K562 (cell line): ENCODE data around the gene GPR148. TPM values are rescaled to one million over a fixed set of nuclear protein-coding genes. Genes with fewer than 3 reads are reported as not detected.

Source experiments
- ATAC-seq: fragments of 200-7000 bp; cut with Tn5 transposase; 3 replicates; pipeline ENCODE4 v1.9.1; 2020; ENCODE audit warnings: moderate library complexity
- BruUV-seq: library from RNA; stranded (reverse); fragments of 400-500 nt; replicated peaks from 2 replicates; lab custom pipeline; 2021; lab: Mats Ljungman, UMichigan
- CTCF ChIA-PET: fragments of 300-600 bp; formaldehyde crosslinking; extraction: SDS; loops from one replicate; lab custom pipeline; 2021; ENCODE audit warnings: low intra/inter-chr PET ratio; lab: Yijun Ruan, JAX
- POLR2A ChIA-PET: fragments of 300-600, 350-650 bp; sonication (Branson Sonifier 250); formaldehyde crosslinking; extraction: SDS; loops from one replicate; lab custom pipeline; 2021; ENCODE audit warnings: antibody characterized with exemption, inconsistent platforms; lab: Yijun Ruan, JAX
- DNase-seq, 4 experiments: peaks; one replicate each; pipeline versions ENCODE4 v3.0.0 to v3.0.0-alpha.2; 2011 to 2018; ENCODE audit warnings: low spot score in 3 of 4, mixed read lengths in 3 of 4; ENCODE audit errors: extremely low read depth in 1 of 4
- FAIRE-seq: peaks from 2 replicates; lab custom pipeline; 2011; peaks lifted over from hg19 to GRCh38; lab: Jason Lieb, UNC
- H2AFZ ChIP-seq: 2 replicates; pipeline ENCODE4 v1.6.0; 2011; ENCODE audit warnings: low read depth, low read length, control low read depth, inconsistent platforms
- H3K27ac ChIP-seq: fragments of 200-600 bp; 3 replicates; pipeline ENCODE4 v1.8.0; 2011; ENCODE audit warnings: low read depth, mild to moderate bottlenecking, control low read depth, inconsistent platforms, low read length, moderate library complexity, mixed read lengths; ENCODE audit errors: extremely low read depth
- H3K27me3 ChIP-seq, 2 experiments: fragments of 300-600 bp in 1 of 2; 2 replicates in 1 of 2; 3 replicates in 1 of 2; pipeline versions ENCODE4 v1.6.0 to v1.8.0; 2011; ENCODE audit warnings: inconsistent platforms in 2 of 2, low read length in 2 of 2, mild to moderate bottlenecking in 1 of 2, mixed read lengths in 1 of 2, moderate library complexity in 1 of 2; ENCODE audit not compliant: control insufficient read depth in 2 of 2, insufficient read depth in 2 of 2
- H3K36me3 ChIP-seq: fragments of 300-600 bp; 3 replicates; pipeline ENCODE4 v1.8.0; 2011; ENCODE audit warnings: mild to moderate bottlenecking, low read length, inconsistent platforms; ENCODE audit not compliant: control insufficient read depth, insufficient read depth
- H3K4me1 ChIP-seq, 2 experiments: fragments of 200-600 bp in 1 of 2; replicated peaks in 1 of 2; 2 replicates in 1 of 2; 3 replicates in 1 of 2; pipeline versions ENCODE4 v1.5.1 to v1.8.0; 2011; ENCODE audit warnings: inconsistent platforms in 2 of 2, low read length in 2 of 2, mild to moderate bottlenecking in 1 of 2, mixed read lengths in 1 of 2, moderate library complexity in 1 of 2; ENCODE audit not compliant: control insufficient read depth in 2 of 2, insufficient read depth in 2 of 2
- H3K4me2 ChIP-seq: 2 replicates; pipeline ENCODE4 v1.6.1; 2011; ENCODE audit warnings: low read length, control low read depth, inconsistent platforms, mixed read lengths; ENCODE audit not compliant: insufficient read depth
- H3K4me3 ChIP-seq: fragments of 200-600 bp; sonication (generic), shearing (Covaris generic); 2 replicates; pipeline ENCODE4 v1.5.1; 2016; ENCODE audit warnings: control low read depth, inconsistent platforms
- H3K79me2 ChIP-seq: fragments of 200-600 bp; 3 replicates; pipeline ENCODE4 v1.8.0; 2011; ENCODE audit warnings: low read length, inconsistent platforms; ENCODE audit not compliant: control insufficient read depth, insufficient read depth
- H3K9ac ChIP-seq, 2 experiments: 2 replicates each; pipeline versions ENCODE4 v1.6.0 to v1.6.1; 2011; ENCODE audit warnings: low read depth in 2 of 2, low read length in 2 of 2, control low read depth in 1 of 2, inconsistent platforms in 1 of 2, mild to moderate bottlenecking in 1 of 2, mixed read lengths in 1 of 2; ENCODE audit not compliant: insufficient read depth in 1 of 2
- H3K9me1 ChIP-seq: one replicate; pipeline ENCODE4 v1.6.0; 2011; ENCODE audit warnings: inconsistent platforms, mild to moderate bottlenecking, low read length, moderate library complexity; ENCODE audit not compliant: control insufficient read depth, insufficient read depth
- H3K9me3 ChIP-seq: replicated peaks from 2 replicates; pipeline ENCODE4 v1.5.1; 2011; ENCODE audit warnings: low read depth, low read length, inconsistent platforms; ENCODE audit not compliant: control insufficient read depth, insufficient read depth
- H4K20me1 ChIP-seq: replicated peaks from 2 replicates; pipeline ENCODE4 v1.6.1; 2011; ENCODE audit warnings: low read length, inconsistent platforms, mixed read lengths; ENCODE audit not compliant: control insufficient read depth, insufficient read depth
- ARID3A ChIP-seq: IDR thresholded peaks from 2 replicates; pipeline ENCODE4 v1.6.1; 2012; ENCODE audit warnings: low read depth, low read length, improper control_type of control experiment, borderline replicate concordance
- ETV5 ChIP-seq: sonication (generic); formaldehyde crosslinking; IDR thresholded peaks from 2 replicates; pipeline ENCODE4 v1.4.0; 2020; ENCODE audit warnings: low read depth, mild to moderate bottlenecking, missing genetic modification reagents
- FOXM1 ChIP-seq, 2 experiments: fragments of 450-650 bp in 1 of 2; sonication (generic) in 1 of 2; formaldehyde crosslinking in 1 of 2; IDR thresholded peaks; 2 replicates each; pipeline versions ENCODE4 v1.6.1 to v1.9.0; 2017 to 2022; ENCODE audit warnings: low read depth in 2 of 2, mild to moderate bottlenecking in 2 of 2, missing genetic modification reagents in 1 of 2, moderate library complexity in 1 of 2
- HNRNPLL ChIP-seq: fragments of 200-400 bp; formaldehyde crosslinking; IDR thresholded peaks from 2 replicates; pipeline ENCODE4 v1.6.1; 2017; ENCODE audit warnings: low read length, low read depth, mild to moderate bottlenecking; ENCODE audit not compliant: poor library complexity, severe bottlenecking
- IRF2 ChIP-seq: sonication (generic); formaldehyde crosslinking; IDR thresholded peaks from 2 replicates; pipeline ENCODE4 v1.8.1; 2022; ENCODE audit warnings: mild to moderate bottlenecking, missing genetic modification reagents
- MIER1 ChIP-seq: fragments of 450-650 bp; IDR thresholded peaks from 2 replicates; pipeline ENCODE4 v1.6.1; 2016; ENCODE audit warnings: antibody characterized with exemption, mild to moderate bottlenecking, low read depth
- PHTF2 ChIP-seq: fragments of 250-450 bp; sonication (Bioruptor Pico); IDR thresholded peaks from 2 replicates; pipeline ENCODE4 v1.5.0; 2021; ENCODE audit warnings: mild to moderate bottlenecking
- RBFOX2 ChIP-seq: fragments of 200-400 bp; formaldehyde crosslinking; IDR thresholded peaks from 2 replicates; pipeline ENCODE4 v1.6.1; 2017; ENCODE audit warnings: low read depth, mild to moderate bottlenecking, low read length, moderate library complexity
- RFX1 ChIP-seq: fragments of 450-650 bp; IDR thresholded peaks from 2 replicates; pipeline ENCODE4 v1.6.1; 2016; ENCODE audit warnings: mild to moderate bottlenecking, moderate library complexity
- RUNX1 ChIP-seq: sonication (generic); IDR thresholded peaks from 2 replicates; pipeline ENCODE4 v1.6.1; 2016; ENCODE audit warnings: antibody characterized with exemption, low read depth
- SIN3A ChIP-seq, 2 experiments: fragments of 150-350 bp in 1 of 2; IDR thresholded peaks; 2 replicates each; pipeline ENCODE4 v1.6.1; 2011 to 2016; ENCODE audit warnings: borderline replicate concordance in 2 of 2, low read depth in 2 of 2, low read length in 2 of 2, mild to moderate bottlenecking in 2 of 2, moderate library complexity in 2 of 2; ENCODE audit not compliant: control insufficient read depth in 1 of 2
- SMARCC2 ChIP-seq: fragments of 450-650 bp; IDR thresholded peaks from 2 replicates; pipeline ENCODE4 v1.6.1; 2017; ENCODE audit warnings: antibody characterized with exemption, moderate library complexity, mild to moderate bottlenecking, low read depth
- SNRNP70 ChIP-seq: fragments of 200-400 bp; formaldehyde crosslinking; optimal IDR thresholded peaks from 2 replicates; pipeline ENCODE3; 2017; ENCODE audit warnings: low read depth, low read length
- STAT6 ChIP-seq: sonication (generic); formaldehyde crosslinking; IDR thresholded peaks from 2 replicates; pipeline ENCODE4 v1.8.1; 2023; ENCODE audit warnings: mild to moderate bottlenecking, missing genetic modification reagents
- TAF7 ChIP-seq: fragments of 450-650 bp; IDR thresholded peaks from 2 replicates; pipeline ENCODE4 v1.6.1; 2016; ENCODE audit warnings: missing genetic modification characterization, missing compliant biosample characterization
- TAF9B ChIP-seq: fragments of 450-650 bp; IDR thresholded peaks from 2 replicates; pipeline ENCODE4 v1.6.1; 2018; ENCODE audit warnings: mild to moderate bottlenecking; ENCODE audit not compliant: partially characterized antibody
- ZNF174 ChIP-seq: fragments of 250-450 bp; sonication (Bioruptor Pico); IDR thresholded peaks from 2 replicates; pipeline ENCODE4 v1.4.0; 2020; ENCODE audit warnings: mild to moderate bottlenecking
- ZNF444 ChIP-seq: fragments of 250-450 bp; sonication (Bioruptor Pico); IDR thresholded peaks from 2 replicates; pipeline ENCODE4 v1.4.0; 2020; ENCODE audit warnings: mild to moderate bottlenecking, moderate library complexity
- WGBS: fragments of 100-300 bp; shearing (Covaris generic); methylation state at CpG from one replicate; pipeline ENCODE4 v1.1.6; 2016; ENCODE audit warnings: low coverage, mixed read lengths; ENCODE audit not compliant: insufficient coverage; ENCODE audit errors: missing lambda C conversion rate; 5-methylcytosine and 5-hydroxymethylcytosine counted together
- in situ Hi-C: fragments of 300-500 bp; cut with MboI; formaldehyde crosslinking; loops from 4 replicates; pipeline ENCODE4 v1.15.0; 2018; ENCODE audit warnings: inconsistent platforms, mixed read lengths
- intact Hi-C: fragments of 100-400 bp; cut with micrococcal nuclease; formaldehyde crosslinking; loops from 2 replicates; pipeline ENCODE4 v1.14.2; 2022
- polyA plus RNA-seq, 8 experiments: library from polyadenylated mRNA; depleted of rRNA in 4 of 8; stranded (reverse) in 5 of 8; unstranded in 3 of 8; fragments of >200 nt; fragmentation: Nextera tagmentation in 2 of 8; fragmentation: Illumina TruSeq in 1 of 8; extraction: Ambion mirVana in 2 of 8; extraction: Trizol in 1 of 8; gene quantifications; 2 replicates each; pipeline versions ENCODE4 v1.2.1 to v1.2.3, GENCODE V29; 2011 to 2014; ENCODE audit warnings: inconsistent platforms in 1 of 8, missing spikeins in 1 of 8
- total RNA-seq, 7 experiments: library from RNA; depleted of rRNA in 6 of 7; stranded (reverse); fragments of >200 nt in 6 of 7; fragmentation: Illumina TruSeq in 2 of 7; extraction: Trizol in 2 of 7; gene quantifications; 2 replicates each; pipeline versions ENCODE4 v1.2.1 to v1.2.3, GENCODE V29; 2011 to 2021; ENCODE audit warnings: low replicate concordance in 1 of 7

GPR148 gene
- total and polyA plus RNA-seq, 9 of the 15 experiments (the other 6 are each of a cell fraction or from before 2014, with no cell fraction given), result not detected

- Histone ChIP-seq H3K4me2 (no peak overlapping the region), H3K9ac (no peak overlapping the region), H3K27ac (no peak overlapping the region), H4K20me1 (no peaks in the 10 kb centered on the region; the same call in 1 of the 2 replicates), H3K27me3 (peaks cover 7 to 42% of the 10 kb centered on the region in 2 experiments; a peak in 4 of 5 replicates), H3K79me2 (no peaks in the 10 kb centered on the region), H3K9me3 (no peaks in the 10 kb centered on the region), H3K36me3 (no peaks in the 10 kb centered on the region), H2AFZ (no peak overlapping the region), H3K9me1 (no peaks in the 10 kb centered on the region), H3K4me3 (no peak overlapping the region), H3K4me1 (peaks cover 0 to 12% of the 10 kb centered on the region in 2 experiments; a peak in 2 of 5 replicates)
- 6% methylated on average over 35 of the region's 80 CpGs for WGBS
- in situ Hi-C loops (no loop called here), intact Hi-C loops (no loop called here)
- CTCF ChIA-PET, result no interaction called here
- no TSS peak for BruUV-seq
- ATAC-seq (peak; percentile 99), FAIRE-seq (no peak), DNase-seq (peak; percentile 41 to 78 (median 74))
- POLR2A ChIA-PET, result no interaction called here
- TF ChIP-seq RUNX1, result no peak
- no peak for TF ChIP-seq TAF9B
- no peak for TF ChIP-seq PHTF2 (CRISPR knock-in tag)
- TF ChIP-seq STAT6 (CRISPR knock-in tag), result no peak
- TF ChIP-seq TAF7 (tag), result no peak
- TF ChIP-seq ETV5 (CRISPR knock-in tag), result no peak
- no peak for TF ChIP-seq SNRNP70
- no peak for TF ChIP-seq SMARCC2
- peak; percentile 74 for TF ChIP-seq MIER1
- no peak for TF ChIP-seq ZNF174 (CRISPR knock-in tag)
- no peak for TF ChIP-seq HNRNPLL
- no peak for TF ChIP-seq ZNF444 (CRISPR knock-in tag)
- no peak for TF ChIP-seq RBFOX2
- no peak for TF ChIP-seq RFX1
- TF ChIP-seq SIN3A (IDR thresholded peaks at IDR 0.05; ENCODE audit: borderline replicate concordance in 2 of 2, control insufficient read depth in 1 of 2, low read depth in 2 of 2, low read length in 2 of 2), result peak in 1 of 2 experiments; percentile 16; a peak in 1 of 4 replicates
- no peak for TF ChIP-seq ARID3A
- no peak for TF ChIP-seq IRF2 (CRISPR knock-in tag)
- no peak for TF ChIP-seq FOXM1 (IDR thresholded peaks at IDR 0.05; ENCODE audit: low read depth)
- no peak for TF ChIP-seq FOXM1 (CRISPR knock-in tag; IDR thresholded peaks at IDR 0.05; ENCODE audit: low read depth)
Observed at GRCh38 chr2:130756053-130756873, 27.4 kb downstream of the GPR148 start.
